Panc1 (cell line): ENCODE results near the gene MAP3K4. TPM values are rescaled to one million over a fixed set of nuclear protein-coding genes. Genes with fewer than 3 reads are reported as not detected.

Experiments used
- ATAC-seq: fragments of 200-7000 bp; cut with Tn5 transposase; 2 replicates; pipeline ENCODE4 v1.9.1; 2020; ENCODE audit warnings: mild to moderate bottlenecking, moderate library complexity
- BruUV-seq: library from RNA; stranded (reverse); fragments of 400-500 nt; replicated peaks from 2 replicates; lab custom pipeline; 2021; lab: Mats Ljungman, UMichigan
- CTCF ChIA-PET: fragments of 300-600 bp; sonication (Branson Sonifier 250); formaldehyde crosslinking; loops from one replicate; lab custom pipeline; 2022; ENCODE audit warnings: antibody characterized with exemption; lab: Charles Lee
- POLR2A ChIA-PET: fragments of 300-600 bp; sonication (Branson Sonifier 250); formaldehyde crosslinking; loops from one replicate; lab custom pipeline; 2022; ENCODE audit warnings: antibody characterized with exemption; lab: Charles Lee
- DNase-seq: peaks from one replicate; pipeline ENCODE4 v3.0.0-alpha.2; 2010; ENCODE audit warnings: low read depth, low spot score
- H3K27ac ChIP-seq: 2 replicates; pipeline ENCODE4 v1.5.1; 2011; ENCODE audit warnings: mild to moderate bottlenecking, low read length, inconsistent platforms
- H3K27me3 ChIP-seq: fragments of 200-500 bp; sonication (Bioruptor generic); 2 replicates; pipeline ENCODE4 v1.6.0; 2014; ENCODE audit warnings: low read length, inconsistent platforms; ENCODE audit not compliant: control insufficient read depth, insufficient read depth
- H3K36me3 ChIP-seq: fragments of 200-500 bp; sonication (Bioruptor generic); 2 replicates; pipeline ENCODE4 v1.5.1; 2014; ENCODE audit warnings: inconsistent platforms, mild to moderate bottlenecking, low read length, moderate library complexity; ENCODE audit not compliant: control insufficient read depth, insufficient read depth
- H3K4me1 ChIP-seq: 2 replicates; pipeline ENCODE4 v1.5.1; 2011; ENCODE audit warnings: inconsistent platforms, mild to moderate bottlenecking, low read length, moderate library complexity; ENCODE audit not compliant: control insufficient read depth, insufficient read depth
- H3K4me3 ChIP-seq, 2 experiments: 2 replicates each; pipeline ENCODE4 v1.5.1; 2011 to 2012; ENCODE audit warnings: low read depth in 2 of 2, low read length in 2 of 2, mild to moderate bottlenecking in 2 of 2, inconsistent platforms in 1 of 2, moderate library complexity in 1 of 2
- H3K9me3 ChIP-seq: fragments of 200-500 bp; sonication (Bioruptor generic); 2 replicates; pipeline ENCODE4 v1.5.1; 2014; ENCODE audit warnings: low read depth, mild to moderate bottlenecking, inconsistent platforms, low read length, moderate library complexity; ENCODE audit not compliant: control insufficient read depth, insufficient read depth
- POLR2AphosphoS5 ChIP-seq: IDR thresholded peaks from 2 replicates; pipeline ENCODE4 v1.6.1; 2012; ENCODE audit warnings: mild to moderate bottlenecking, low read depth, low read length, moderate library complexity
- SIN3A ChIP-seq: IDR thresholded peaks from 2 replicates; pipeline ENCODE4 v1.6.1; 2012; ENCODE audit warnings: low read depth, mild to moderate bottlenecking, low read length, moderate library complexity, borderline replicate concordance; ENCODE audit not compliant: insufficient read depth
- TCF7L2 ChIP-seq: IDR thresholded peaks from 2 replicates; pipeline ENCODE4 v1.6.1; 2011; ENCODE audit warnings: mild to moderate bottlenecking, low read depth, low read length, inconsistent platforms
- in situ Hi-C: cut with HindIII; loops from 2 replicates; pipeline ENCODE4 v1.10.0; 2016; ENCODE audit warnings: low sequenced_read_pairs, low pct_unique_long_range_greater_than_20kb
- intact Hi-C: fragments of 100-400 bp; cut with micrococcal nuclease; formaldehyde crosslinking; loops from one replicate; pipeline ENCODE4 v1.10.0; 2022; ENCODE audit not compliant: unreplicated experiment
- total RNA-seq: library from RNA; stranded (reverse); gene quantifications from one replicate; pipeline ENCODE4 v1.2.1, GENCODE V29; 2021; ENCODE audit not compliant: unreplicated experiment
- TF ChIP-seq, protein P1 (sequence below), 2 experiments: IDR thresholded peaks; 2 replicates each; pipeline ENCODE4 v1.6.1; 2011 to 2012; ENCODE audit warnings: low read depth in 2 of 2, control low read depth in 1 of 2, low read length in 1 of 2, mild to moderate bottlenecking in 1 of 2, moderate library complexity in 1 of 2; ENCODE audit not compliant: insufficient read depth in 1 of 2
- TF ChIP-seq, protein P2 (sequence below): fragments of 450-650 bp; IDR thresholded peaks from 2 replicates; pipeline ENCODE4 v1.5.1; 2017; ENCODE audit warnings: mild to moderate bottlenecking

The MAP3K4 gene
- total RNA-seq, 1 experiment from 2014 or later = 49.3 TPM

GRCh38 chr6:161130541-161130940 is 139.0 kb downstream of the MAP3K4 start:
- TF ChIP-seq POLR2AphosphoS5 = no peak
- TF ChIP-seq, protein P1, sequence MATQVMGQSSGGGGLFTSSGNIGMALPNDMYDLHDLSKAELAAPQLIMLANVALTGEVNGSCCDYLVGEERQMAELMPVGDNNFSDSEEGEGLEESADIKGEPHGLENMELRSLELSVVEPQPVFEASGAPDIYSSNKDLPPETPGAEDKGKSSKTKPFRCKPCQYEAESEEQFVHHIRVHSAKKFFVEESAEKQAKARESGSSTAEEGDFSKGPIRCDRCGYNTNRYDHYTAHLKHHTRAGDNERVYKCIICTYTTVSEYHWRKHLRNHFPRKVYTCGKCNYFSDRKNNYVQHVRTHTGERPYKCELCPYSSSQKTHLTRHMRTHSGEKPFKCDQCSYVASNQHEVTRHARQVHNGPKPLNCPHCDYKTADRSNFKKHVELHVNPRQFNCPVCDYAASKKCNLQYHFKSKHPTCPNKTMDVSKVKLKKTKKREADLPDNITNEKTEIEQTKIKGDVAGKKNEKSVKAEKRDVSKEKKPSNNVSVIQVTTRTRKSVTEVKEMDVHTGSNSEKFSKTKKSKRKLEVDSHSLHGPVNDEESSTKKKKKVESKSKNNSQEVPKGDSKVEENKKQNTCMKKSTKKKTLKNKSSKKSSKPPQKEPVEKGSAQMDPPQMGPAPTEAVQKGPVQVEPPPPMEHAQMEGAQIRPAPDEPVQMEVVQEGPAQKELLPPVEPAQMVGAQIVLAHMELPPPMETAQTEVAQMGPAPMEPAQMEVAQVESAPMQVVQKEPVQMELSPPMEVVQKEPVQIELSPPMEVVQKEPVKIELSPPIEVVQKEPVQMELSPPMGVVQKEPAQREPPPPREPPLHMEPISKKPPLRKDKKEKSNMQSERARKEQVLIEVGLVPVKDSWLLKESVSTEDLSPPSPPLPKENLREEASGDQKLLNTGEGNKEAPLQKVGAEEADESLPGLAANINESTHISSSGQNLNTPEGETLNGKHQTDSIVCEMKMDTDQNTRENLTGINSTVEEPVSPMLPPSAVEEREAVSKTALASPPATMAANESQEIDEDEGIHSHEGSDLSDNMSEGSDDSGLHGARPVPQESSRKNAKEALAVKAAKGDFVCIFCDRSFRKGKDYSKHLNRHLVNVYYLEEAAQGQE (IDR thresholded peaks at IDR 0.05; ENCODE audit: insufficient read depth in 1 of 2, low read depth in 2 of 2, low read length in 1 of 2) = no peak
- TF ChIP-seq TCF7L2 = no peak
- no peak for TF ChIP-seq SIN3A
- TF ChIP-seq, protein P2, sequence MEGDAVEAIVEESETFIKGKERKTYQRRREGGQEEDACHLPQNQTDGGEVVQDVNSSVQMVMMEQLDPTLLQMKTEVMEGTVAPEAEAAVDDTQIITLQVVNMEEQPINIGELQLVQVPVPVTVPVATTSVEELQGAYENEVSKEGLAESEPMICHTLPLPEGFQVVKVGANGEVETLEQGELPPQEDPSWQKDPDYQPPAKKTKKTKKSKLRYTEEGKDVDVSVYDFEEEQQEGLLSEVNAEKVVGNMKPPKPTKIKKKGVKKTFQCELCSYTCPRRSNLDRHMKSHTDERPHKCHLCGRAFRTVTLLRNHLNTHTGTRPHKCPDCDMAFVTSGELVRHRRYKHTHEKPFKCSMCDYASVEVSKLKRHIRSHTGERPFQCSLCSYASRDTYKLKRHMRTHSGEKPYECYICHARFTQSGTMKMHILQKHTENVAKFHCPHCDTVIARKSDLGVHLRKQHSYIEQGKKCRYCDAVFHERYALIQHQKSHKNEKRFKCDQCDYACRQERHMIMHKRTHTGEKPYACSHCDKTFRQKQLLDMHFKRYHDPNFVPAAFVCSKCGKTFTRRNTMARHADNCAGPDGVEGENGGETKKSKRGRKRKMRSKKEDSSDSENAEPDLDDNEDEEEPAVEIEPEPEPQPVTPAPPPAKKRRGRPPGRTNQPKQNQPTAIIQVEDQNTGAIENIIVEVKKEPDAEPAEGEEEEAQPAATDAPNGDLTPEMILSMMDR = no peak
- no TSS peak for BruUV-seq
- in situ Hi-C loops = no loop called here
- H3K4me1 ChIP-seq = no peaks in the 10 kb centered on the region
- DNase-seq (no peak), ATAC-seq (no peak)
- intact Hi-C loops = no loop called here
- H3K4me3 ChIP-seq = no peak overlapping the region
- ChIA-PET POLR2A (no interaction called here), CTCF (no interaction called here)
- H3K27me3 ChIP-seq = no peaks in the 10 kb centered on the region
- H3K9me3 ChIP-seq = no peaks in the 10 kb centered on the region
- H3K27ac ChIP-seq = no peak overlapping the region
- no peaks in the 10 kb centered on the region for H3K36me3 ChIP-seq

DNA sequence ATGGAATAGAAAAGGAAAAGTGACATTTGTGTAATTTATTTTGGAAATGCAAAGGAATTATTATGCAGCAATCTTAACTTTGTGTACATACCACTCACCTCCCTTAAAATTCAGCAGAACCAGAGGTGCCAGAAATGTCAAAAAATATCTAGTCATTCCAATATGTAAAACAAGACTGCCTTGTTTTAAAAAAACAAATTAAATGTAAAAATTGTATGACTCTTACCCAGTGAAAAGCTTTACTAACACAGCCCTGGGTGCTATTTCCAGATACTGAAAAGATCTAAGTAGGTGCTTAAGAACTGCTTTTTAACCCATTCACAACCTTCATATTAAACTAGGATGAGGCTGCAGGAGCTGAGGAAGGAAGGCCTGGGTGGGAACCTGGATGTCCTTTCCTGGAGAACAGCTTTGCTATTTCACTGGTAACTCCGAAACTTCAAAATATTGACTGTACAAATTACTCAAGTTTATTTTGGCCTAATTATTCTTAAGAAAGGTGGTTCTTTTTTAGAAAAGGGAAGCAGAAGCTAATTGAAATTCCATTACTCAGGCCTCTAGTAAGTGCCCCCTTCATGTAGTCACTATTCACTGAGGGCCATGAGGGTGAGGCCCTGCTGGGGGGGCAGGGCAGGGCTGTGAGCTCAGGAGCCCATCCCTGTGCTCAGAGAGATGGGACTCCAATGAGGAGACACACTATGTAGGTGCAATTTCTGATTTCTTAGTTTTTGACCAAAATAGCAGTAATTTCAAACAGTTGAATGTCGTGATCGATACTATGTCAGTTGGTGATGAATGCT is 139.6 kb downstream of the MAP3K4 start:
- H3K27ac ChIP-seq = no peak overlapping the region
- H3K9me3 ChIP-seq = no peaks in the 10 kb centered on the region
- H3K4me1 ChIP-seq = no peaks in the 10 kb centered on the region
- DNase-seq (no peak), ATAC-seq (no peak)
- ChIA-PET POLR2A (no interaction called here), CTCF (no interaction called here)
- BruUV-seq = no TSS peak
- no peaks in the 10 kb centered on the region for H3K36me3 ChIP-seq
- in situ Hi-C loops = no loop called here
- no peak overlapping the region for H3K4me3 ChIP-seq
- no peak for TF ChIP-seq SIN3A
- no peak for TF ChIP-seq TCF7L2
- TF ChIP-seq, protein P1 (IDR thresholded peaks at IDR 0.05; ENCODE audit: insufficient read depth in 1 of 2, low read depth in 2 of 2, low read length in 1 of 2) = no peak
- TF ChIP-seq POLR2AphosphoS5 = no peak
- TF ChIP-seq, protein P2 = no peak
- no peaks in the 10 kb centered on the region for H3K27me3 ChIP-seq
- intact Hi-C loops = no loop called here
